PFSK-1 (cell line): ENCODE data around the gene WAS.

ENCODE experiments used
- POLR2AphosphoS5 ChIP-seq: IDR thresholded peaks from 2 replicates; pipeline ENCODE4 v1.6.1; 2012; ENCODE audit warnings: low read depth, mild to moderate bottlenecking, control low read depth, low read length, moderate library complexity
- TAF1 ChIP-seq: IDR thresholded peaks from 2 replicates; pipeline ENCODE4 v1.6.1; 2012; ENCODE audit warnings: low read length, control low read depth, borderline replicate concordance; ENCODE audit not compliant: insufficient read depth

DNA sequence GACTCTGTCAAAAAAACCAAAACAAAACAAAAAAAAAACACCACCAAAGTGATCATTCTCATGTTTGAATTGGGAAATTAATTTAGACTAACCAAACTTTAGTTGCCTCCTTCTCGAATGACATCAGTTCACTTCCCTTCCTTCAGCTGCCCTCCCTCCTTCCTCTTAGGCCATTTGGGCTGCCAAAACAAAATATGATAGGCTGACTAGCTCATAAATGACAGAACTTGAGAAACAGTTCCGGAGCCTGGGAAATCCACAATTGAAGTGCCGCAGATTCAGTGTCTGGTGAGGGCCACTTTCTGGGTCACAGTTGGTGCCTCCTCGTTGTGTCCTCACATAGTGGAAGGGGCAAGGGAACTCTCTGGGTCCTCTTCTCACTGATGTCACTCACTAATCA, 16.1 kb upstream of the WAS start:
- no peak for TF ChIP-seq TAF1
- no peak for TF ChIP-seq POLR2AphosphoS5
